SJSA1 (cell line): ENCODE measurements around the gene PCDHB1. TPM values are rescaled to one million over a fixed set of nuclear protein-coding genes. Genes with fewer than 3 reads are reported as not detected.
A peak's percentile ranks its signal among the peaks of the same experiment; 100 is the strongest.
"Not testable (repeated sequence)": the region's sequence is repeated elsewhere in the genome, so short reads cannot be mapped to it uniquely, and the experiment has no call there.

Experiments used
- DNase-seq, 2 experiments: peaks; one replicate each; pipeline ENCODE4 v3.0.0-alpha.2; 2015 to 2020; ENCODE audit warnings: low spot score in 2 of 2, low read depth in 1 of 2
- H3K27ac ChIP-seq: fragments of 250-450 bp; sonication (Bioruptor Pico); 2 replicates; pipeline ENCODE4 v1.5.1; 2020; ENCODE audit warnings: mild to moderate bottlenecking, moderate library complexity
- H3K27me3 ChIP-seq: fragments of 250-450 bp; sonication (Bioruptor Pico); replicated peaks from 2 replicates; pipeline ENCODE4 v1.5.1; 2020; ENCODE audit warnings: mild to moderate bottlenecking, moderate library complexity
- H3K36me3 ChIP-seq: fragments of 250-450 bp; sonication (Bioruptor Pico); 2 replicates; pipeline ENCODE4 v1.5.1; 2020; ENCODE audit warnings: mild to moderate bottlenecking
- H3K4me1 ChIP-seq: fragments of 250-450 bp; sonication (Bioruptor Pico); replicated peaks from 2 replicates; pipeline ENCODE4 v1.6.1; 2021; ENCODE audit warnings: mild to moderate bottlenecking
- H3K4me3 ChIP-seq: fragments of 250-450 bp; sonication (Bioruptor Pico); 2 replicates; pipeline ENCODE4 v1.5.1; 2020; ENCODE audit warnings: mild to moderate bottlenecking
- H3K9me3 ChIP-seq: fragments of 250-450 bp; sonication (Bioruptor Pico); replicated peaks from 2 replicates; pipeline ENCODE4 v1.5.1; 2020; ENCODE audit warnings: mild to moderate bottlenecking
- total RNA-seq: library from RNA; depleted of rRNA; stranded (reverse); fragments of >200 nt; shearing (Covaris generic); gene quantifications from 2 replicates; pipeline ENCODE4 v1.2.3, GENCODE V29; 2014

The PCDHB1 gene
- total RNA-seq, 1 experiment from 2014 or later = not detected

GRCh38 chr5:141032626-141033025, 18.5 kb upstream of the PCDHB1 start:
- no peak for DNase-seq

DNA sequence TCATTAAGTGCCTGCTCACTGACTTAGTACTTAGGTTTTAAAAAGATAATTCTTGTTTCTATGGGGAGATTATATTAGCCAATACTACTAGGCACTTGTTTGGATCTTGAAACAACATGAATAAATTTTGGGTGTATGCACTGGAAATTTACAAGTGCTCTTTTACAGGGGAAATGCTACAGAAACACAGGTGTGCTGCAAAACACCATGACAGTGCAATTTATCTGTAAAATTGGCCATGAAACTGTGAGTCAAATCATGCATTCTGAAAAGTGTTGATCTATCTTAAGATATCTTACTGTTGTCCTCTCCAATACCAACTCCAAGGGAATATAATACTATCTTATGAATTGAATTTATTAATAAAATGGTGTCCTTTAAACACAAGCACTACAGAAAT, 12.1 kb upstream of the PCDHB1 start:
- H3K4me1 ChIP-seq = no peaks in the 10 kb centered on the region
- H3K27ac ChIP-seq = no peak overlapping the region

More at GRCh38 chr5:141032626-141033025, 18.5 kb upstream of the PCDHB1 start:
- Histone ChIP-seq H3K4me3 (no peak overlapping the region), H3K27me3 (no peaks in the 10 kb centered on the region), H3K9me3 (no peaks in the 10 kb centered on the region), H3K27ac (no peak overlapping the region), H3K4me1 (no peaks in the 10 kb centered on the region), H3K36me3 (no peaks in the 10 kb centered on the region)

GRCh38 chr5:141039517-141039916, 11.7 kb upstream of the PCDHB1 start:
- Histone ChIP-seq H3K4me3 (no peak overlapping the region), H3K4me1 (no peaks in the 10 kb centered on the region), H3K9me3 (peaks cover 8% of the 10 kb centered on the region), H3K27ac (no peak overlapping the region), H3K27me3 (no peaks in the 10 kb centered on the region), H3K36me3 (no peaks in the 10 kb centered on the region)
- no peak for DNase-seq

More for the DNA sequence above, 12.1 kb upstream of the PCDHB1 start:
- no peaks in the 10 kb centered on the region for H3K27me3 ChIP-seq
- H3K36me3 ChIP-seq = no peaks in the 10 kb centered on the region
- no peak overlapping the region for H3K4me3 ChIP-seq
- no peak for DNase-seq
- H3K9me3 ChIP-seq = peaks cover 8% of the 10 kb centered on the region

DNA sequence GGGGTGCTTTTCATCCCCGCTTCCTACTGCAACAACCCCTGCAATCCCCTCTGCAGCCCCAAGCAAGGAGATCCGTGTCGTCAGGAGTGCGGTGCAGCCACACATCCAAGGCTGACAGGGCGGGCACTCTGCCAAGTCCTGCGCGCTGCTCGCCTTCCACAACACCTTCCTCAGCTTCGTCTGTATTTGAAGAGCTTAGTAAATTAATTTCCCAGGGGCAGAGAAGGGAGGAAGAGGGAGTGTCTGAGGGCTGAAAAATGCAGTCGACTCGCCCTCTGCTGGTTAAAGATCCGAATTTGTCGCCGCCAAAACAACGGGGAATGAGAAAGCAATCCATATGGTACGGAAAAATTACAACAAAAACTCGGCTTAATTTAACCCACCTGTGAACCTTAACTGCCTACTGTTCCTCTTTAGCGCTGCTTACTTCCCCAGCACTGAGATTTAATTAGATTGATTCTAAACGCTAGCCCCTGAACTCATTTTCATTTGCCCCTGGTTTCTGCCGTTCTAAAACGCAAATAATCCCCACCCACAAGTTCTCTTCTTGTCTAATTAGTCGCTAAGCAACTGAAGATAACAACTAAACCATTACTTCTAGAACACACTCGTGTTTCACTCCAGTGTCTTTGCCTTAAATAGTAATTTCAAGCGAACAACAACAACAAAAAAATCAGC, 10.9 kb upstream of the PCDHB1 start:
- no peaks in the 10 kb centered on the region for H3K36me3 ChIP-seq
- no peak overlapping the region for H3K4me3 ChIP-seq
- no peak for DNase-seq

DNA sequence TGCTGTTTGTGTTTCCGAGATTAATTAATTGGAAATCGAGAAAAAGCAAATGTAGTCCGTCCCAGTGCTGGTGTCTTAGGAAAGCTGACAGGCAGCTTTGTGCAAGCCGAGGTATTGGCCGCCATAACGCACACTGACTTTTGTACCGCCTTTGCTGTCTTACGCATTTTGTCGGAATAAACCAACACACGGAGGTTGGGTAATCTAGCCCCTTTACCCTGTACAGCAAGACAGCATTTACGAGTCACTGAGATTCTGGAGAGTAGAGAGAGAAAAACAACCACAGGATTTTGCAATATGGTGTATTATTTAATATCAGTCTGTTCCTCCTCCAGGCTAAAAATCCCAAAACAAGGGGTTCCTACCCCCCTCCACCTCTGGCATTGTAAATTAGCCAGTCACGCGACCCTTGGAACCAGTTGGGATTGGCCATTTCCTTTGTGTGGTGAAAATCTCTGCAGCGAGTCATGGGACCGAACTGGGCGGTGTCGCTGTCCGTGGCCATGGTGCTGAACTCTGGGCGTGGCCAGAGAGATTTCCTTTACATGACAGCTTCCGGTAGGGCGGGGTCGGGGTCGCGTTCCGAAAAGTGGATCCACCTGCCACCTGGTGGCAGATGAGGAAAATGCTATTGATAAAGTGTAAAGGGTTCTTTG, 10.3 kb upstream of the PCDHB1 start:
- no peak overlapping the region for H3K4me3 ChIP-seq
- H3K27me3 ChIP-seq = no peaks in the 10 kb centered on the region
- peak; percentile 37 to 79 for DNase-seq
- H3K36me3 ChIP-seq = no peaks in the 10 kb centered on the region
- H3K9me3 ChIP-seq = peaks cover 8% of the 10 kb centered on the region
- H3K27ac ChIP-seq = no peak overlapping the region
- H3K4me1 ChIP-seq = no peaks in the 10 kb centered on the region

More for the DNA sequence above, 10.9 kb upstream of the PCDHB1 start:
- Histone ChIP-seq H3K4me1 (no peaks in the 10 kb centered on the region), H3K9me3 (peaks cover 8% of the 10 kb centered on the region), H3K27ac (no peak overlapping the region), H3K27me3 (no peaks in the 10 kb centered on the region)

- H3K27me3 ChIP-seq = no peaks in the 10 kb centered on the region
- H3K27ac ChIP-seq = no peak overlapping the region
- no peaks in the 10 kb centered on the region for H3K4me1 ChIP-seq
- DNase-seq = no peak
- peaks cover 8% of the 10 kb centered on the region for H3K9me3 ChIP-seq
- H3K4me3 ChIP-seq = no peak overlapping the region
- no peaks in the 10 kb centered on the region for H3K36me3 ChIP-seq
These were observed 9.8 kb upstream of the PCDHB1 start for GRCh38 chr5:141041427-141041785.

- DNase-seq = no peak
- H3K27ac ChIP-seq = no peak overlapping the region
- H3K4me3 ChIP-seq = no peak overlapping the region
- H3K4me1 ChIP-seq = no peaks in the 10 kb centered on the region
- no peaks in the 10 kb centered on the region for H3K36me3 ChIP-seq
- no peaks in the 10 kb centered on the region for H3K27me3 ChIP-seq
- peaks cover 8% of the 10 kb centered on the region for H3K9me3 ChIP-seq
These were observed 8.6 kb upstream of the PCDHB1 start for GRCh38 chr5:141042555-141042954.

DNA sequence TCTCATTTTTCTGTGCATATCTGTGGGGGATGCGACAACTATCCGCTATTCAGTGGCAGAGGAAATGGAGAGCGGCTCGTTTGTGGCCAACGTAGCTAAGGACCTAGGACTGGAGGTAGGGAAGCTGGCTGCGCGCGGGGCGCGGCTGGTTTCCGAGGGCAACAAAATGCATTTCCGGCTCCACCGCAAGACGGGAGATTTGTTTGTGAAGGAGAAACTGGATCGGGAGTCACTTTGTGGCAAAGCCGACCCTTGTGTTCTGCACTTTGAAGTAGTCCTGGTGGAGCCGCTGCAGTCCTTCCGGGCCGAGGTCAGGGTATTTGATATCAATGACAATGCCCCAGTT, 320 bp downstream of the PCDHB1 start:
- no peak for DNase-seq
- Histone ChIP-seq H3K27me3 (no peaks in the 10 kb centered on the region), H3K27ac (no peak overlapping the region), H3K9me3 (0 out of 2 replicates have a peak, but pooled peaks cover 6% of the 10 kb centered on the region), H3K36me3 (no peaks in the 10 kb centered on the region), H3K4me3 (peak overlapping the region; percentile 25), H3K4me1 (no peaks in the 10 kb centered on the region)

- no peaks in the 10 kb centered on the region for H3K27me3 ChIP-seq
- H3K4me3 ChIP-seq = no peak overlapping the region
- peaks cover 4% of the 10 kb centered on the region; the same call in 1 of the 2 replicates for H3K9me3 ChIP-seq
- H3K36me3 ChIP-seq = no peaks in the 10 kb centered on the region
- DNase-seq = no peak
- H3K4me1 ChIP-seq = no peaks in the 10 kb centered on the region
- H3K27ac ChIP-seq = no peak overlapping the region
These were observed 26.7 kb downstream of the PCDHB1 start for GRCh38 chr5:141077826-141078225.

GRCh38 chr5:141082228-141082627, 31.1 kb downstream of the PCDHB1 start:
- Histone ChIP-seq H3K4me1 (no peaks in the 10 kb centered on the region), H3K36me3 (no peaks in the 10 kb centered on the region), H3K27ac (no peak overlapping the region), H3K4me3 (no peak overlapping the region), H3K9me3 (no peaks in the 10 kb centered on the region), H3K27me3 (no peaks in the 10 kb centered on the region)
- DNase-seq = no peak

GRCh38 chr5:141084487-141084989, 33.4 kb downstream of the PCDHB1 start:
- Histone ChIP-seq H3K36me3 (no peaks in the 10 kb centered on the region), H3K27ac (no peak overlapping the region), H3K4me1 (no peaks in the 10 kb centered on the region), H3K27me3 (no peaks in the 10 kb centered on the region), H3K4me3 (peak overlapping the region; percentile 37), H3K9me3 (peaks cover 6% of the 10 kb centered on the region; the same call in 1 of the 2 replicates)
- DNase-seq = peak in 1 of 2 experiments; percentile 52

- H3K4me1 ChIP-seq = no peaks in the 10 kb centered on the region
- no peaks in the 10 kb centered on the region for H3K36me3 ChIP-seq
- DNase-seq = peak in 1 of 2 experiments; percentile 38
- peaks cover 8% of the 10 kb centered on the region for H3K9me3 ChIP-seq
- no peak within 1 kb of the TSS for H3K27ac ChIP-seq
- H3K27me3 ChIP-seq = no peaks in the 10 kb centered on the region
- peak within 1 kb of the TSS; percentile 25 for H3K4me3 ChIP-seq
These were observed 43.5 kb downstream of the PCDHB1 start, which contains the start of gene PCDHB2 for GRCh38 chr5:141094481-141095262. PCDHB2 (plus strand) TSS chr5:141094615; CDS start chr5:141094791, 176 bp downstream.

- Histone ChIP-seq H3K9me3 (peaks cover 11% of the 10 kb centered on the region), H3K36me3 (no peaks in the 10 kb centered on the region), H3K27me3 (no peaks in the 10 kb centered on the region), H3K27ac (no peak overlapping the region), H3K4me1 (no peaks in the 10 kb centered on the region), H3K4me3 (no peak overlapping the region)
- DNase-seq = no peak
These were observed 44.1 kb downstream of the PCDHB1 start for GRCh38 chr5:141095263-141095641.

DNA sequence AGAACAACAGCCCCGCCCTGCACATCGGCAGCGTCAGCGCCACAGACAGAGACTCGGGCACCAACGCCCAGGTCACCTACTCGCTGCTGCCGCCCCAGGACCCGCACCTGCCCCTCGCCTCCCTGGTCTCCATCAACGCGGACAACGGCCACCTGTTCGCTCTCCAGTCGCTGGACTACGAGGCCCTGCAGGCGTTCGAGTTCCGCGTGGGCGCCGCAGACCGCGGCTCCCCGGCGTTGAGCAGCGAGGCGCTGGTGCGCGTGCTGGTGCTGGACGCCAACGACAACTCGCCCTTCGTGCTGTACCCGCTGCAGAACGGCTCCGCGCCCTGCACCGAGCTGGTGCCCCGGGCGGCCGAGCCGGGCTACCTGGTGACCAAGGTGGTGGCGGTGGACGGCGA, 45.0 kb downstream of the PCDHB1 start:
- not testable (repeated sequence) for H3K36me3 ChIP-seq, DNase-seq, H3K27me3 ChIP-seq, H3K27ac ChIP-seq, H3K4me1 ChIP-seq, H3K4me3 ChIP-seq
- peaks cover 20% of the 10 kb centered on the region for H3K9me3 ChIP-seq
